HepG2 (cell line): Measurements from ENCODE around the gene TBC1D16. TPM values are rescaled to one million over a fixed set of nuclear protein-coding genes. Genes with fewer than 3 reads are reported as not detected.

Experiments
- CAMTA2 ChIP-seq: sonication (generic); formaldehyde crosslinking; IDR thresholded peaks from 2 replicates; pipeline ENCODE4 v1.4.0; 2020; ENCODE audit warnings: mild to moderate bottlenecking, missing genetic modification reagents, borderline replicate concordance
- CTCF ChIP-seq: sonication (generic); formaldehyde crosslinking; IDR thresholded peaks from 2 replicates; pipeline ENCODE4 v1.5.0; 2020; ENCODE audit warnings: mild to moderate bottlenecking, missing genetic modification reagents, moderate library complexity
- EHMT2 ChIP-seq: fragments of 200-600 bp; sonication (generic); IDR thresholded peaks from 2 replicates; pipeline ENCODE4 v1.7.0; 2017; ENCODE audit warnings: antibody characterized with exemption, low read depth, low read length, borderline replicate concordance
- GFI1 ChIP-seq: sonication (generic); formaldehyde crosslinking; IDR thresholded peaks from 2 replicates; pipeline ENCODE4 v1.5.0; 2020; ENCODE audit warnings: missing genetic modification reagents, mild to moderate bottlenecking, borderline replicate concordance
- KLF9 ChIP-seq: IDR thresholded peaks from 2 replicates; pipeline ENCODE4 v1.6.1; 2016; ENCODE audit warnings: low read depth
- MBNL3 ChIP-seq: fragments of 250-450 bp; sonication (Bioruptor Pico); conservative IDR thresholded peaks from 2 replicates; pipeline ENCODE4 v1.8.0; 2022; ENCODE audit warnings: mild to moderate bottlenecking, inconsistent platforms
- NFKBIZ ChIP-seq: IDR thresholded peaks from 2 replicates; pipeline ENCODE4 v1.6.1; 2018; ENCODE audit warnings: missing genetic modification reagents, missing compliant biosample characterization
- NKX3-1 ChIP-seq: sonication (generic); formaldehyde crosslinking; IDR thresholded peaks from 2 replicates; pipeline ENCODE4 v1.5.0; 2020; ENCODE audit warnings: missing genetic modification reagents
- RBAK ChIP-seq: sonication (generic); formaldehyde crosslinking; IDR thresholded peaks from 2 replicates; pipeline ENCODE4 v1.5.1; 2020; ENCODE audit warnings: mild to moderate bottlenecking, missing genetic modification reagents
- REL ChIP-seq: sonication (generic); formaldehyde crosslinking; conservative IDR thresholded peaks from 2 replicates; pipeline ENCODE4 v1.8.0; 2022; ENCODE audit warnings: mild to moderate bottlenecking, missing genetic modification reagents, moderate library complexity
- TBL1XR1 ChIP-seq: fragments of 150-350 bp; IDR thresholded peaks from 2 replicates; pipeline ENCODE4 v1.6.1; 2014; ENCODE audit warnings: borderline replicate concordance, low read length; ENCODE audit not compliant: partially characterized antibody
- TFAP4 ChIP-seq: sonication (generic); IDR thresholded peaks from 2 replicates; pipeline ENCODE4 v1.6.1; 2016; ENCODE audit warnings: low read depth, borderline replicate concordance
- ZKSCAN8 ChIP-seq: IDR thresholded peaks from 2 replicates; pipeline ENCODE4 v1.6.1; 2016; ENCODE audit warnings: borderline replicate concordance, missing genetic modification reagents, missing compliant biosample characterization
- ZNF232 ChIP-seq: sonication (generic); formaldehyde crosslinking; IDR thresholded peaks from 2 replicates; pipeline ENCODE4 v1.4.0; 2020; ENCODE audit warnings: missing genetic modification reagents, borderline replicate concordance
- ZNF318 ChIP-seq: sonication (generic); formaldehyde crosslinking; IDR thresholded peaks from 2 replicates; pipeline ENCODE4 v1.4.0; 2020; ENCODE audit warnings: mild to moderate bottlenecking, missing genetic modification reagents
- ZNF460 ChIP-seq: sonication (generic); formaldehyde crosslinking; IDR thresholded peaks from 2 replicates; pipeline ENCODE4 v1.5.1; 2020; ENCODE audit warnings: missing genetic modification reagents, mild to moderate bottlenecking, borderline replicate concordance
- ZNF616 ChIP-seq: sonication (generic); formaldehyde crosslinking; IDR thresholded peaks from 2 replicates; pipeline ENCODE4 v1.5.0; 2020; ENCODE audit warnings: low read depth, mild to moderate bottlenecking, missing genetic modification reagents
- polyA plus RNA-seq, 8 experiments: library from polyadenylated mRNA; depleted of rRNA in 3 of 8; stranded (reverse) in 7 of 8; unstranded in 1 of 8; fragments of >200 nt; fragmentation: Illumina TruSeq in 4 of 8; extraction: Trizol in 4 of 8; gene quantifications; 2 replicates each; pipeline versions ENCODE4 v1.2.1 to v1.2.3, GENCODE V29; 2011 to 2016; ENCODE audit warnings: low read depth in 4 of 8, missing spikeins in 1 of 8, mixed read lengths in 1 of 8; ENCODE audit not compliant: insufficient read depth in 1 of 8
- total RNA-seq, 5 experiments: library from RNA; depleted of rRNA; stranded (reverse); fragments of >200 nt; fragmentation: Illumina TruSeq; extraction: Trizol; gene quantifications; 2 replicates each; pipeline ENCODE4 v1.2.3, GENCODE V29; 2016; ENCODE audit warnings: low read depth in 1 of 5

TBC1D16 gene
- total and polyA plus RNA-seq, 2 of the 13 experiments (the other 11 are each of a cell fraction or from before 2014, with no cell fraction given) = 14.9 to 24.9 TPM

- no peak for TF ChIP-seq TBL1XR1
- no peak for TF ChIP-seq ZNF616 (CRISPR knock-in tag)
- TF ChIP-seq TFAP4 = peak; percentile 55; the same call in 1 of the 2 replicates
- no peak for TF ChIP-seq ZKSCAN8
- no peak for TF ChIP-seq EHMT2
- no peak for TF ChIP-seq CAMTA2 (CRISPR knock-in tag)
- TF ChIP-seq RBAK (CRISPR knock-in tag) = no peak; the same call in 1 of the 2 replicates
- TF ChIP-seq KLF9 (CRISPR knock-in tag) = no peak
- TF ChIP-seq NKX3-1 = no peak
- no peak for TF ChIP-seq CTCF
- TF ChIP-seq NFKBIZ = no peak
- TF ChIP-seq ZNF232 (CRISPR knock-in tag) = no peak
- TF ChIP-seq MBNL3 (CRISPR knock-in tag) = no peak
- TF ChIP-seq REL (CRISPR knock-in tag) = no peak
- no peak for TF ChIP-seq ZNF460
- TF ChIP-seq GFI1 = no peak
- no peak for TF ChIP-seq ZNF318 (CRISPR knock-in tag)
Measured at GRCh38 chr17:80071116-80071841, 35.6 kb upstream of the TBC1D16 start (continued).
